Heart right ventricle (tissue), 16 donors: Measurements from ENCODE around the gene EPX. TPM values are rescaled to one million over a fixed set of nuclear protein-coding genes. Genes with fewer than 3 reads are reported as not detected.

Experiments used
- ATAC-seq, 8 donors: fragments of 200-7000 bp; cut with Tn5 transposase; one replicate each; pipeline ENCODE4 v1.9.1; 2020; ENCODE audit warnings: mild to moderate bottlenecking in 8 of 8, moderate library complexity in 8 of 8, moderate number of reproducible peaks in 1 of 8
- DNase-seq, 2 donors: peaks; one replicate each; pipeline ENCODE4 v3.0.0-alpha.2; 2020
- H3K27ac ChIP-seq, 10 donors: fragments of 200-600 bp; sonication (generic) in 2 of 10; one replicate each; pipeline versions ENCODE4 v1.5.0 to v1.8.0; 2020 to 2022; ENCODE audit warnings: mild to moderate bottlenecking in 3 of 10
- H3K27me3 ChIP-seq, 7 donors: fragments of 200-600 bp; one replicate each; pipeline ENCODE4 v1.8.0; 2021 to 2022; ENCODE audit warnings: mild to moderate bottlenecking in 2 of 7
- H3K36me3 ChIP-seq, 9 donors: fragments of 200-600 bp; sonication (generic) in 1 of 9; one replicate each; pipeline versions ENCODE4 v1.5.0 to v1.8.0; 2020 to 2022; ENCODE audit warnings: mild to moderate bottlenecking in 2 of 9
- H3K4me1 ChIP-seq, 9 donors: fragments of 200-600 bp; sonication (generic) in 1 of 9; one replicate each; pipeline versions ENCODE4 v1.5.0 to v1.8.0; 2020 to 2022; ENCODE audit warnings: mild to moderate bottlenecking in 4 of 9
- H3K4me3 ChIP-seq, 10 donors: fragments of 200-600 bp; sonication (generic) in 2 of 10; one replicate each; pipeline versions ENCODE4 v1.5.0 to v1.8.0; 2020 to 2022; ENCODE audit warnings: mild to moderate bottlenecking in 7 of 10, moderate library complexity in 2 of 10
- H3K9me3 ChIP-seq, 11 donors: fragments of 200-600 bp in 10 of 11; sonication (generic) in 2 of 11; one replicate each; pipeline versions ENCODE4 v1.5.0 to v1.8.0; 2013 to 2022; ENCODE audit warnings: mild to moderate bottlenecking in 2 of 11, control low read depth in 1 of 11, moderate library complexity in 1 of 11
- WGBS, 2 donors: extraction: QIAGEN DNeasy Blood & Tissue Kit; methylation state at CpG; one replicate each; pipeline ENCODE4 v1.1.7; 2013; ENCODE audit warnings: inconsistent platforms in 1 of 2; 5-methylcytosine and 5-hydroxymethylcytosine counted together
- intact Hi-C, 10 donors: fragments of 100-400 bp; cut with DNase I; formaldehyde crosslinking; loops; one replicate each; pipeline versions ENCODE4 v1.11.1 to v1.14.2; 2022
- polyA plus RNA-seq, 2 donors: library from polyadenylated mRNA; stranded (reverse); fragments of 200-250 nt; gene quantifications; one replicate each; pipeline ENCODE4 v1.2.3, GENCODE V29; 2013
- total RNA-seq, 10 donors: library from RNA; stranded (reverse); fragmentation: NEBNext Ultra II Directional in 3 of 10; extraction: Animal tissue kit (Norgen Biotek cat#: 25700) in 3 of 10; gene quantifications; one replicate each; pipeline versions ENCODE4 v1.2.1 to v1.2.4, GENCODE V29; 2021 to 2023
- TF ChIP-seq, protein P1 (sequence below), 9 donors: fragments of 200-600 bp; sonication (generic) in 2 of 9; IDR thresholded peaks; one replicate each; pipeline versions ENCODE4 v1.5.0 to v1.8.0; 2021 to 2022; ENCODE audit warnings: antibody characterized with exemption in 9 of 9, mild to moderate bottlenecking in 5 of 9, moderate library complexity in 1 of 9
- donor health status: Arrhythmogenic right ventricular cardiomyopathy.
- donor health status: ischemic (EF 13 %, LVEDD 7.1; RV severe dilation, severe dysfunction).
- donor health status: healthy with polysubstance abuse.
- donor health status: DM: no; HTN: yes; CAD: no.
- donor health status: DM: no; HTN: no; CAD: no.
- donor health status: ischemic (EF 25% LVEDD 6.9; RV normal size, moderate dysfunction).
- donor health status: ischemic (EF 25% LVEDD 5.7; RV mildly dilated, moderate dysfunction).
- donor health status: healthy.
- donor health status: DM: yes; HTN: yes; CAD: no.
- donor health status: Ischemic cardiomyopathy.
- donor health status: ischemic (EF 35%, LVEDD 5.7; RV mildly dilated, moderate dysfunction).
- donor health status: nonischemic (EF 11% LVEDD 7.7; RV severe dilation, severe dysfunction).
- donor health status: DM: yes; HTN: yes; CAD: no.
- donor health status: PGD.
- donor health status: ischemic (EF 29% LVEDD 5.4; RV normal size, mild dysfunction).
- donor health status: nonischemic (EF 23%, LVEDD 6.1; RV moderate dilation, normal function).

The EPX gene
- total and polyA plus RNA-seq, 12 donors = not detected

GRCh38 chr17:58224315-58224714 lies 31.8 kb downstream of the EPX start:
- Histone ChIP-seq H3K4me1 (peaks cover 0 to 9% (median 7%) of the 10 kb centered on the region in 9 donors), H3K27ac (no peak overlapping the region), H3K9me3 (no peaks in the 10 kb centered on the region), H3K36me3 (no peaks in the 10 kb centered on the region), H3K4me3 (no peak overlapping the region), H3K27me3 (peaks cover 0 to 37% (median 9%) of the 10 kb centered on the region in 7 donors)
- DNase-seq = no peak
- TF ChIP-seq, protein P1, sequence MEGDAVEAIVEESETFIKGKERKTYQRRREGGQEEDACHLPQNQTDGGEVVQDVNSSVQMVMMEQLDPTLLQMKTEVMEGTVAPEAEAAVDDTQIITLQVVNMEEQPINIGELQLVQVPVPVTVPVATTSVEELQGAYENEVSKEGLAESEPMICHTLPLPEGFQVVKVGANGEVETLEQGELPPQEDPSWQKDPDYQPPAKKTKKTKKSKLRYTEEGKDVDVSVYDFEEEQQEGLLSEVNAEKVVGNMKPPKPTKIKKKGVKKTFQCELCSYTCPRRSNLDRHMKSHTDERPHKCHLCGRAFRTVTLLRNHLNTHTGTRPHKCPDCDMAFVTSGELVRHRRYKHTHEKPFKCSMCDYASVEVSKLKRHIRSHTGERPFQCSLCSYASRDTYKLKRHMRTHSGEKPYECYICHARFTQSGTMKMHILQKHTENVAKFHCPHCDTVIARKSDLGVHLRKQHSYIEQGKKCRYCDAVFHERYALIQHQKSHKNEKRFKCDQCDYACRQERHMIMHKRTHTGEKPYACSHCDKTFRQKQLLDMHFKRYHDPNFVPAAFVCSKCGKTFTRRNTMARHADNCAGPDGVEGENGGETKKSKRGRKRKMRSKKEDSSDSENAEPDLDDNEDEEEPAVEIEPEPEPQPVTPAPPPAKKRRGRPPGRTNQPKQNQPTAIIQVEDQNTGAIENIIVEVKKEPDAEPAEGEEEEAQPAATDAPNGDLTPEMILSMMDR (IDR thresholded peaks at IDR 0.05) = no peak
- 34 to 48% methylated on average over 1 of the region's 1 CpG for WGBS, 2 donors
- no peak for ATAC-seq
- intact Hi-C loops = no loop called here

- Histone ChIP-seq H3K9me3 (no peaks in the 10 kb centered on the region), H3K4me3 (no peak overlapping the region), H3K4me1 (peaks cover 0 to 15% (median 0%) of the 10 kb centered on the region in 9 donors), H3K27ac (no peak overlapping the region), H3K27me3 (peaks cover 0 to 68% (median 29%) of the 10 kb centered on the region in 7 donors), H3K36me3 (no peaks in the 10 kb centered on the region)
- no peak for DNase-seq
- TF ChIP-seq, protein P1 (IDR thresholded peaks at IDR 0.05) = no peak
- WGBS, 2 donors = 77 to 82% methylated on average over 3 of the region's 3 CpGs
- intact Hi-C loops = no loop called here
- ATAC-seq = no peak
These were observed 35.2 kb downstream of the EPX start for GRCh38 chr17:58227733-58228132.

GRCh38 chr17:58228679-58229078 lies 36.2 kb downstream of the EPX start:
- ATAC-seq (no peak), DNase-seq (no peak)
- 31 to 41% methylated on average over 3 of the region's 3 CpGs for WGBS, 2 donors
- Histone ChIP-seq H3K9me3 (no peaks in the 10 kb centered on the region), H3K4me1 (peaks cover 0 to 19% (median 0%) of the 10 kb centered on the region in 9 donors), H3K27ac (no peak overlapping the region), H3K4me3 (no peak overlapping the region), H3K27me3 (peaks cover 0 to 74% (median 36%) of the 10 kb centered on the region in 7 donors), H3K36me3 (no peaks in the 10 kb centered on the region)
- intact Hi-C loops = no loop called here
- TF ChIP-seq, protein P1 (IDR thresholded peaks at IDR 0.05) = no peak

- ATAC-seq = no peak
- peaks cover 0 to 19% (median 0%) of the 10 kb centered on the region in 9 donors for H3K4me1 ChIP-seq
- no peak overlapping the region for H3K4me3 ChIP-seq
- no peak overlapping the region for H3K27ac ChIP-seq
- peaks cover 0 to 74% (median 43%) of the 10 kb centered on the region in 7 donors for H3K27me3 ChIP-seq
- H3K36me3 ChIP-seq = no peaks in the 10 kb centered on the region
- intact Hi-C loops = no loop called here
- H3K9me3 ChIP-seq = no peaks in the 10 kb centered on the region
- 45 to 50% methylated on average over 1 of the region's 1 CpG for WGBS, 2 donors
- no peak for DNase-seq
- TF ChIP-seq, protein P1 (IDR thresholded peaks at IDR 0.05) = no peak
These were observed 36.9 kb downstream of the EPX start for GRCh38 chr17:58229384-58229783.
